ENCODE results near the gene MYH6.
"Not testable (repeated sequence)": the region's sequence is repeated elsewhere in the genome, so short reads cannot be mapped to it uniquely, and the experiment has no call there.

Gene MYH6

DNA sequence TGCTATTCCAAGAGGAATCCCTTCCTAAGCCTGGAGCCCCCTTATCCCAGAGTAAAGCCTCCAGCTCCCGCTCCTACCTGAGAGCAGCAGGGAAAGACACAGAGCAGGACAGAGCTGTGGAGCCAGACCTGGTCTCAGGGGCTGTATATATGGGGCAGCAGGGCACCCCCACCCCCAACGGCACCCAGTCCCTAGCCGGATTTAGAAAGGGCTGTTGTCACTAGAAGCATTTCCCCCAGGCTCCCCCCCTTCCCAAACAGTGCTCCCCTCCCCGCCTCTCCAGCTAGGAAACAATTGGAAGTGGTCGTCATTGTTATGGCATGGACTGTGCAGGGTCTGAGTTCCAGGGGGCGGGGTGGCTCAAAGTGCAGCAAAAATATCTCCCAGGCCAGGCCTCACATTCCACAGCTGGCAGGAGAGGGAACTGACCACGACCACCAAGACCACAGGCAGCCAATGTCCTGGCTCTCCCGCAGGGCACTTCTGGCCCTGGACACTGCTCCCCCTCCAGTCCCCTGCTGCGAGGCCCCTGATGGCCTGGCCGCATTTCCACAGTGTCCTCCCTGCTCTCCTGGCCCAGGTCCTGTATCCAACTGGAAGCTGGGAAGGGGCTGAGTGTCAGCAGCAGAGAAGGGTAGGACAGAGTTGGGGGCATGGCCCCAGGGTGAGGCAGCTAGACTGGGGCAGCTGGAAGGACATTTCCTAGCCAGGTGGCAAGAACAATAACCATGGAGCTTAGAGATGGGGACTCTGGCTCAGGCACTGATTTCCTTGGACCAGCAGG is 27.7 kb upstream of the MYH6 start, which contains the start of gene MYH7:
MYH7 (minus strand) TSS at position 118 of the 784 bp plus-strand sequence. CDS start 1,928 bp downstream, outside the sequence.
- no peak for ATAC-seq

DNA sequence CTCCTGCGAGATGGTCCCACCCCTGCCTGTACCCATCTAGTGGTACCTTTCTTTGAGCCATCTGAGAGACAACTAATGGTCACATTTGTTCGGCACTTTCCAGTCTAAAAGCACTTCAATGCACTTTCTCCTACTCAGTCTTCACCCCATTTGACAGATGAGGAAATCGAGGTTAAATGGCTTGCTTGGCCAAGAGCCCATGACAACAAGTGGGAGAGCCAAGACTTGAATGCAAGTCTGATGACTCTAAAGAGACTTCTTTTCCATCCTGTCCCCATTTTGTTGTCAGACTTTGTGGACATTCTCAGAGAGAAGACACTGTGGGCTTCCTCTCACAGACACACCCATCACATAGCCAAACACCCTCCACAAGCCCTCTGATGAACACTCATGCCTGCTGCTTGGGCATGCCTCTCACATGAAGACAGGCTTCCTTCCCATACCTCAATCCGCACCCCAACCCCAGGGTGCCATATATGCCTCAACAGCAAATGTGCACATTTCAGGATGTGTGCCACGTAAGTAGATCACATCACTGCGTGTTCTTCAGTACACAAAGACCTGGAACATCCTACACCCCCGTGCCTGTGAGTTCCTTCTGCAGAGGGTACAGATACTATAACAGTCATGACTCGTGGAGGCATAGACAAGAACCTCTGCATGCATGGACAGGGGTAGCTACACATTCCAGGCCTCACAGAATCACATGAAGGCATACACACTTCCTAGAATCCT is 26.6 kb upstream of the MYH6 start:
- no peak for ATAC-seq

DNA sequence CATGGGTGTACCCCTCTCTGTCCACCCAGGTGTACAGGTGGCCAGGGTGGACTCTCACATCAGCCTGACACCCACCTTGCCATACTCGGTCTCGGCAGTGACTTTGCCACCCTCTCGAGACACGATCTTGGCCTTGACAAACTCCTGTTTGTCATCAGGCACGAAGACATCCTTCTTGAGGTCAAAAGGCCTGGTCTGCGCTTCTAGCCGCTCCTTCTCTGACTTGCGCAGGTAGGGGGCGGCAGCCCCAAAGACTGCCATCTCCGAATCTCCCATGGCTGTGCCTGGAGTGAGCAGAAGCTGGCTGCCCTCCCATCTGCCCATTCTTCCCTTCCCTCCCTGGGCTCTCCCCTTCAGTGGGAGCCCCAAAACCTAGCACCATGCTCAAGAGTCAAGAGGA is 25.4 kb upstream of the MYH6 start:
- no peak for ATAC-seq

DNA sequence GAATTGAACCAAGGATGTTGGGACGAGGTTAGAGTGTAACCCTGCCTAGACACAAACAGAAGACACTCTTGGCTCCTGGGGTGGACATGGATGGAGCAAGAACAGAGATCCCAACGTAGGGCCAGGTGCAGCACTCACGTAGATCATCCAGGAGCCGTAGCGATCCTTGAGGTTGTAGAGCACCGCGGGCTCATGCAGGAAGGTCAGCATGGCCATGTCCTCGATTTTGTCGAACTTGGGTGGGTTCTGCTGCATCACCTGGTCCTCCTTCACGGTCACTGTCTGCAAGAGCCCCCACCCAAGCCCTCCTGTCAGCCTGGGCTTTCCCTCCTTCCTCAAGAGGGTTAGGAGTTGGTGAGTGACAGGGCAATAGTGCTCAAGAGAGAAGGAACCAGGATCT is 24.9 kb upstream of the MYH6 start:
- ATAC-seq = no peak

DNA sequence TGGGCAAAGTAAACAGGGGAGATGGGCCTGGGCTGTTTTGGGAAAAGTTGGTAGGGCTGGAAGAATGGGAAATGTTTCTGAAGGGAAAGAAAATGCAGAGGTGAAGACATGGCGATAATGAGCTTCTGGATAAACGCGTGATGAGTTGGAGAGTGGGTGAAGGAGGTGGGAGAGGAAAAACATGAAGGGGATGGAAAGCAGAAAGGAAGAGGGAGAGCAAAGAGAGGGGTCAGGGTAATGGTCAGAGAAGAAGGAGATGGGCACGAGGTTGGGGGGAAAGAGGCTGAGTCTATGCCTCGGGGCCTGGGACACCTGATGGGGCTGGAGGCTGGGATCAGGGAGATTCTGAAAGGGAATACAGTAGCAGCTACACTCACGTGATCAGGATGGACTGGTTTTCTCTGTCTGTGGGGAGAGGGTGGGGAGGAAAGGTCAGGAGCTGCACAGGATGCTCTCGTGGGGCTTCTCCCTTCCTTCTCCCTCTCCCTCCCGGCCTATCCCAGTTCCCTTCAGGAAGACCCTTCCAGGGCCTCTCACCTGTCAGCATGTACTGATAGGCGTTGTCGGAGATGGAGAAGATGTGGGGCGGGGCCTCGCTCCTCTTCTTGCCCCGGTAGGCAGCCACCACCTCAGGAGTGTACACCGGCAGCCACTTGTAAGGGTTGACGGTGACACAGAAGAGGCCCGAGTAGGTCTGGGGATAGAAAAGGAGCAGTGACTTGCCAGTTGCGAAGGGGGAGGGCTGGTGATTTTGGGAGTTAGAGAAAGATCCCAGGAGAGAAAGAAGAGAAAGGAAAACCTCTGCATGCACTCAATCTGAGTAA is 24.2 kb upstream of the MYH6 start:
- ATAC-seq = no peak

DNA sequence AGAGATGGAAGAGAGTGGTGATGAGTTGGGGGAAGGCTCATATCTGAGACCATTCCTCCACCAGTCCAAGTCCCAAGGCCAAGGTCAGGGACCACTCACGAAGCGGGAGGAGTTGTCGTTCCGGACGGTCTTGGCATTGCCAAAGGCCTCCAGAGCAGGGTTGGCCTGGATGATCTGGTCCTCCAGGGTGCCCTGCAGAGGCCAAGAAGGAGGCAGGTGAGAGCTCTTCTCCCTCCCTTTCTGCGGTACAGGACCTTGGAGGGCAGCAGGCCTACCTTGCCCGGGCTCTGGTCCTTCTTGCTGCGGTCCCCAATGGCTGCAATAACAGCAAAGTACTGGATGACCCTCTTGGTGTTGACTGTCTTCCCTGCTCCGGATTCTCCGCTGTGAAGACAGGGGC is 23.4 kb upstream of the MYH6 start:
- ATAC-seq = no peak

DNA sequence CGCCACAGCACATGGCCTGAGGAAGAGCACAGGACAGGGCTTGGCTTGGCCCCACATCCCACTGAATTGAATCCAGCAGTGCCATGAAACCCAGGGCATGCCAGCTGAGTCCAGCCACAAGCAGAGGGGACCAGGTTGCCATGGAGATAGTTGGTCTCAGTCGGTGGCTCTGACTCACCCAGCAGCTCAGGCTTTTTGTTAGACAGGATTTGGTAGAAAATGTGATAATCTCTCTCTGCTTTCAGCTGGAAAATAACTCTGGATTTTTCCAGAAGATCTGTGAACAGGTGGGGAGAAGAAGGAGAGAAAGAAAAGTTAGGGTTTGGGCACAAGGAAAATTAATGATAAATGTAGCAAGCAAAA is 22.6 kb upstream of the MYH6 start:
- ATAC-seq = no peak

DNA sequence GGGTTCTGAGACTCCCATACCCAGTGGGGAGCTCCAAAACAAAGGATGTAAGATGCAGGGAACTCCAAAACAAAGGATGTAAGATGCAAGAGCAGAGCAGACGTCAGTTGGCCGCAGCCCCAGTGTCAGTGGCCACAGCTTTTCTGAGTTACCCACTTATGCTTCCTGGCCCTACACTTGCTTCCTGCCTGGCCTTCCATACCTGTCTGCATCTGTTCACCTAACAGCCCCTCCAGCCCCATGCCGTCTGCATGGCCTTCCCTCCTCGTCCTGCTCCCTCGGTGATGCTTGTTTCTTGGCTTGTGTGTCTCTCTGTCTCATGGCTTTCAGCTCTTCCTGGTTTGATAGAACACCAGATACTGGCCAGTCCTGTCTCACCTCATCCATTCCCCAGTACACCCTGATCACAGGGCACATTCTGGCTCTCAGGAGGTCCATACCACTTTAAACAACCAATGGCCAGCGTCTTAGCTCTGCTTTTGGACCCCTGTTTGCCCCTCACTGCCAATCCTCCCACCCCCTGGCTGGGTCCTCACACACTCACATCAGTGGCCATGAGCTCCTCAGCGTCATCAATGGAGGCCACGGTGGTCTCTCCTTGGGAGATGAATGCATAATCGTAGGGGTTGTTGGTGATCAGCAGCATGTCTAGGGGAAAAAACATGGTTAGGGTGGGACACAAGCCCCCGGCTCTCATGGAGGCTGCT is 22.1 kb upstream of the MYH6 start:
- no peak for ATAC-seq

DNA sequence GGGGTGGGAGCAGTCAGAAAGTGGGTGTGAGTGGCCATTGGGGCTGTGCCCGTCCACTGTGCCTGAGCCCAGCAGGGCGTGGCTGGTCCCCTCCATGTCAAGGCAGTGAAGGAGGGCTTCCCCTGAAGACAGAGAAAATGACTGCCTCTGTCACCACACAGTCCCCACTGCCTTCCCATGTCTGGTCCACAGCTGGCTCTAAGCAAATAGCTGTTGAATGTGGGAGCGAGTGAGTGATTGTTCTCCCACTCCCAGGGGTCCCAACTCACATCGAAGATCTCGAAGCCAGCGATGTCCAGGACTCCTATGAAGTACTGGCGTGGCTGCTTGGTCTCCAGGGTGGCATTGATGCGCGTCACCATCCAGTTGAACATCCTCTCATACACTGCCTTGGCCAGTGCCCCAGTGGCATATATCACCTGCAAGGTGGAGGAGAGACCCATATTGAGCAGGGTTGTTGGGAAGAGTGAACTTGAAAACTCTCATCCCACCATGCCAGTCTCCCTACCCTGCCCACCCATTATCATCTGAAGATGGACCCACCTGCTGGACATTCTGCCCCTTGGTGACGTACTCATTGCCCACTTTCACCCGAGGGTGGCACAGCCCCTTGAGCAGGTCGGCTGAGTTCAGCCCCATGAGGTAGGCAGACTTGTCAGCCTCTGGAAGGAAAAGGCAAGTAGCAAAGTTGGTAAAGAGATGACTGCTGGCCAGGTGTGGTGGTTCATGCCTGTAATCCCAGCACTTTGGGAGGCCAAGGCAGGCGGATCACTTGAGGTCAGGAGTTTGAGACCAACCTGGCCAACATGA is 20.8 kb upstream of the MYH6 start:
- no peak for ATAC-seq

DNA sequence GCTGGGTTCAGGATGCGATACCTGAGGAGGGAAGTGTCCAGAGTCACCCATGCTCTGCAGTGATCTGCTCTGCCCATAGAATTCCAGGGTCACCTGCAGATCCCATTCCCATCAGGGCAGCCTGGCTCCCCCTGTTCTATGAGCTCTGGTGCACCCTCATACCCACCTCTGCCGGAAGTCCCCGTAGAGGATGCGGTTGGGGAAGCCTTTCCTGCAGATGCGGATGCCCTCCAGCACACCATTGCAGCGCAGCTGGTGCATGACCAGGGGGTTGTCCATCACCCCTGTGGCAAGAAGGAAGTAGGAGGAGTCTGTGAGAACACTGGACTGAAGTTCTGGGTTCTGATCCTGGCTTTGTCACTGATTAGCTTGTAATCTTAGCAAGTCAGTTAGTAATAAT is 17.7 kb upstream of the MYH6 start:
- ATAC-seq = not testable (repeated sequence)

DNA sequence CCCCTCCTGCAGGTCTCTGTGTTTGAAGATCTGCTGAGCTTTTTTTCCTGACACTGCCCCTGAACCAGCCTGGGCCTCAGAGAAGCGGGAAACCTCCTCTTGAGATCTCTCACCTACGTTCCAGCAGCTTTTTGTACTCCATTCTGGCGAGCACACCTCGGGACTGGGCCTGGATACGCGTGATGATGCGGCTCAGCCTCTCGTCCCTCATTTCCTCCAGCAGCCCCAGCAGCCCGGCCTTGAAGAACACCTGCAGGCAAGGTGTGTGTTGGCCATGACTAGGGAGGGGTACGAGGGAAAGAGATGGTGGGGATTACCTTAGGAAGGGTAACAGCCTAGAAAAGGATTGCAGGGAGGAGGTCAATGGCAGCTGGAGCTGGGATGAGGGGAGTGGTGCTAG is 17.1 kb upstream of the MYH6 start:
- ATAC-seq = no peak

DNA sequence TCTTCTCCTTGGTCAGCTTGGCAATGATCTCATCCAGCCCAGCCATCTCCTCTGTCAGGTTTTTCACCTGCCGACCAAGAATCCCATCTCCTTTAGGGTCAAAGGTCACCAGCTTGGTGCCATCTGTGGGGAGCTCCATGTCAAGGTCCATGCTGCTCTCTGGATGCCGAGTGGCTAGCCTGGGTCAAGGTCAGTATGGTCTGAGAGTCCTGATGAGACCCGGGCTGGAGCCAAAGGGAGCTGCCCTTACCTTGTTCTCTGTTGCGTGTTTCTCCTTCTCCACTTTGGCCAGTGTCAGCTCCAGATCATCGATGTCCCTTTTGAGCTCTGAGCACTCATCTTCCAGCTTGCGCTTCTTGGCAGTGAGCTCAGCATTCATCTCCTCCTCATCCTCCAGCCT is 15.6 kb upstream of the MYH6 start:
- ATAC-seq = no peak

DNA sequence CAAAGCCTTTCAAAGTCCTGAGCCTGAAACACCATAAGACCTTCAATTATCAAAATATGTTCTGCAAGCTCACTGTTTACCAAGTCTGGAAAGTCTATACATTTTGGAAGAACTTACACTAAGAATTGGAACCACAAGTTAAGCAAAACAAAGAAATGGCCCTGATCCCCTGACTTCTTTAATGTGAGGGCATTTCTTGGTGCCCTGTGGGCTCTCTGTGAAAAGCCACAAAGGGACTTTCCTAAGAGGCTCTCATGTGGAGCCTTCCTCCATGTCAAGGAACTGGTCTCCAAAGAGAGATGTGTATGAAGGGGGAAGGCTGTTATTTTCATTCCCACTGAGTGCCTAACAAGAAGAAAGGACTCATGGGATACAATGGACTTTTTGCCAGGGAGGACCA is 13.5 kb upstream of the MYH6 start:
- peak in 1 of 2 donors; percentile 45 for ATAC-seq

DNA sequence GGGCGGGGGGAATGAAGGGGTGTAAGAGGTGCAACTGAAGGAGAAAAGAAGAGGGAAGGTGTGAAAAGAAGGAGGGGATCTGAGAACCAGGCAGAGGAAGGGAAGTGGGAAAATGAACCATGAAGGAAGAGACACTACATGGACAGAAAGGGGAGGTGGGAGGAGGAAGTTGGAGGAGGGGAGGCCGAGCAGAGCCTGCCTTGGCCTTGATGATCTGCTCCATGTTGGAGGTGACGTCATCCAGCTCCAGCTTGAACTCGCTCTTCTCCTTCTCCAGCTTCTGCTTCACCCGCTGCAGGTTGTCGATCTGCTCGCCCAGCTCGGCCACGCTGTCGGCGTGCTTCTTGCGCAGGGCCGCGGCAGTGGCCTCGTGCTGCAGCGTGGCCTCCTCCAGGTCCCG is 11.6 kb upstream of the MYH6 start:
- ATAC-seq = not testable (repeated sequence)

DNA sequence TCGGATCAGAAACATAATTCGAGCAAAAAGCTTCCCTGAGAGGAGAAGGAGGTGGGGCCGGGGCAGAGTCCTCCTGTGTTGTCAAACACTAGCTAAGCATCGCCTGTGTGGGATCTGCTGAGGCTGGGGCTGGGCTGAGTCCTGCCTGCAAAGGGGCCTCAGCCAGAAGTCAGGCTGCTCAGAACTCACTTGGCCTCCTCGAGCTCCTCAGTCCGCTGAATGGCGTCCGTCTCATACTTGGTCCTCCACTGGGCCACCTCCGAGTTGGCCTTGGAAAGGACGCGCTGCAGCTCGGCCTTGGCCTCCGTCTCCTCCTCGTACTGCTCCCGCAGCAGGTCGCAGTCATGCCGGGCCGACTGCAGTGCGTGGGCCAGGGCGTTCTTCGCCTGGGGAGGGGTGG is 9.9 kb upstream of the MYH6 start:
- no peak for ATAC-seq

DNA sequence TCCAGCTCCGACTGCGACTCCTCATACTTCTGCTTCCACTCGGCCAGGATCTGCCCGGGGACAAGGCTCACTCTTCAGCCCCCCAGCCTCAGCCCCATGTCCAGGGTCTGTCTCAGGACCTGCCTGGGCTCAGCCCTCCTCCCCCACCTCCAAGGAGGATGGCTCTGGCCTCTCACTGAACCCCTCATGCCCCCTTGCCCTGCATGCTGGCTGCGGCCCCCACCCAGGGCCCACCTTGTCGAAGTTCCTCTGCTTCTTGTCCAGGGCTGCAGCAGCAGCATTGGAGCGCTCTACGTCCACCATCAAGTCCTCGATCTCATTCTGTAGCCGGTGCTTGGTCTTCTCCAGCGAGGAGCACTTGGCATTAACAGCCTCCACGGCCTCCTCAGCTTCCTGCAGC is 9.2 kb upstream of the MYH6 start:
- not testable (repeated sequence) for ATAC-seq

DNA sequence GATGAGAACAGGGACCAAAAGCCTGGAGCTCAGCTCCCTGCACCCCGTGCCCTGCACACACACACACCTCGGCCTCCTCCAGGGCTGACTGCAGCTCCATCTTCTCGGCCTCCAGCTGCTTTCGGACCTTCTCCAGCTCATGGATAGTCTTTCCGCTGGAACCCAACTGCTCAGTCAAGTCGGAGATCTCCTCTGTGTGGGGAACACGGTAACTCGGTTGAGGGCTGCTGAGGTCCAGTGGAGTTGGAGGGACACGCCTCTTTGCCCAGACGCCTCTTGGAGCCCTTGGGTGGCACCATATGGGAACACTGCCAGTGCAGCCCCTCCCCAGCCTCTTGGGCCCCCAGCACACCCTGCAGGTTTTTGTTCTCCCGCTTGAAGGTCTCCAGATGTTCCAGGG is 8.7 kb upstream of the MYH6 start:
- no peak for ATAC-seq

DNA sequence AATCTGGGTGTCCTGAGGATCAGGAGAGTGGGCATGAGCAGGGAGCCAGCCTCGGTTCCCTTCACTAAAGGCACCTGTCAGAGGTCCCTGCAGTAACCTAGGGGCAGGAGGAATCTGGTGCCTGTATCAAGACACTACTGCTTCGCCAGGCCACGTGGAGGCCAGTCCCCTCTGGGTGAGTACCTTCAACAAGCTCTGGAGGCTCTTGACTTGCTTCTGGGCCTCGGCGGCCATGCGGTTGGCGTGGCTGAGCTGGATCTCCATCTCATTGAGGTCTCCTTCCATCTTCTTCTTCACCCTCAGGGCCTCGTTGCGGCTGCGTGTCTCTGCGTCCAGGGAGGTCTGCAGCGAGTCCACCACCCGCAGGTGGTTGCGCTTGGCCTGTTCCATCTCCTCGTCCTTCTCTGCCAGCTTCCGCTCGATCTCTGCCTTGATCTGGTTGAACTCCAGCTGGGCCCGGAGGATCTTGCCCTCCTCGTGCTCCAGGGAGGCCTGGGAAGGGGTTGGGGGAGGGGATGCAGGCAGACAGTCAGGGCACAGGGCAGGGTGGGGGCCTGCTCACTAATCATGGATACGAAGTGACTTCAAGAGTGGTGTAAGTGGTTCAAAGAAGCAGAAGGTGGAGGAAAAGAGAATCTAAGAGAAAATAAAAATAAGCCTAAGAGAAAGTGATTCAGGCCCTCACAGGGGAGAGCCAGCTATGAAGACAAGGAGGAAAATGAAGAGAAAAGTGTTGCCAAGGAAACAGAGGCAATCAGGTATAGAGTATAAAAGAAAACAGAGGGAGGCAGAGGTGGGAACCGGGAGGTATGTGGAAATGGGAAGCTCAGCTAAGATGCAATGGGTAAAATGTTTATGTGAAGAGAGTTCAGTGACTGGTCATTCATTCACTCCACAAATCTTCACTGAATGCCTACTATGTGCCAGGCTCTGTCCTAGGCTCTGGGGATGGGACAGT is 8.0 kb upstream of the MYH6 start:
- no peak for ATAC-seq

DNA sequence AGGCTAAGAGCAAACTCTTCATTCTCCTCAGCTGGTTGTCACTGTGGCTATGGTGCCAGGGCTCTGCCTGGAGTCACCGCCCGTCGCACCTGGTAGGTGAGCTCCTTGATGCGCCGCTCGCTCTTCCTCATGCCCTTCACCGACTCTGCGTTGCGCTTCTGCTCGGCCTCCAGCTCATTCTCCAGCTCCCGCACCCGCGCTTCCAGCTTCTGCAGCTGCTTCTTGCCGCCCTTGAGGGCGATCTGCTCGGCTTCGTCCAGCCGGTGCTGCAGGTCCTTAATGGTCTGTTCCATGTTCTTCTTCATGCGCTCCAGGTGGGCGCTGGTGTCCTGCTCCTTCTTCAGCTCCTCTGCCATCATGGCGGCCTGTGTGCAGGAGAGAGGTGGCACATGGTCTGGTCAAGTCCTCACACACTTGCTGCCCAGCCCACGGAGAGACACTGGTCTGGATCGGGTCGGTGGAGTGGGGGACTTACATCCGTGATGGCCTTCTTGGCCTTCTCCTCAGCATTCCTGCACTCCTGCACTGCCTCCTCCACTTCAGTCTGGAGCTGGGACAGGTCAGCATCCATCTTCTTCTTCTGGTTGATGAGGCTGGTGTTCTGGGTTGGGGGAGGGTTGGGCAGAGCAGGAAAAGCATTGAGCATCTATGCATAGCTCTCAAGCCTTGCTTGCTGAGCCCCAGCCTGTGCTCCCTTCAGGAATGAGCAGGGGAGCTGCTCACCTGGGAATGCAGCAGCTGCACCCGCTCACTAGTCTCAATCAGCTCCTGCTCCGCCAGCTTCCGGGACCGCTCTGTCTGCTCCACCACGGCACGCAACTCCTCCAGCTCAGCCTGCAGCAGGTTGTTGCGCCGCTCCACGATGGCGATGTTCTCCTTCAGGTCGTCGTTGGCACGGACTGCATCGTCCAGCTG is 7.1 kb upstream of the MYH6 start:
- no peak for ATAC-seq

DNA sequence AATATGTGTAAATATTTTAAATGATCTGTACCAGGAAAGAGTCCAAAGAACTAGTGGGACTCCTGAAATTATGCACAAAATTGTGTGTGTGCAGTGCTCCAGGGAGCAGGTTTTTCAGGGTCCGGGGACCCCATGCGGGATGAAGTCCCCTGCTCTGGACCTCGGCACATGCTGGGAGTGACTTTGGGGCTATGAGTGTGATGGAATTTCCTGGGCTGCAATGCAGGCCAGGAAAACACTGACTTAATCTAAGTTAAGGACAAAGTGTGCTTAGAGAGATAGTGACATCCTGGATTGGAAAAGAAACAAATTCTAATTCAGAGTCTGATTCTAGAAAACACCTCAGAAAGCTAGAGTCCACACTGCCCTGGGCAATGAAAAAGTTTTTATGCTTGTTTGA is 6.2 kb upstream of the MYH6 start:
- ATAC-seq = no peak

All from activated CD4-positive, CD25-positive, alpha-beta regulatory T cell treated with anti-CD3 and anti-CD28 coated beads, Interleukin-2, amount 50 U/mL, for 24 hours (primary cell).